K562 (cell line): ENCODE results near the gene FOLR2. TPM values are rescaled to one million over a fixed set of nuclear protein-coding genes. Genes with fewer than 3 reads are reported as not detected.

Experiments used
- ATAC-seq: fragments of 200-7000 bp; cut with Tn5 transposase; 3 replicates; pipeline ENCODE4 v1.9.1; 2020; ENCODE audit warnings: moderate library complexity
- BruUV-seq: library from RNA; stranded (reverse); fragments of 400-500 nt; replicated peaks from 2 replicates; lab custom pipeline; 2021; lab: Mats Ljungman, UMichigan
- CTCF ChIA-PET: fragments of 300-600 bp; formaldehyde crosslinking; extraction: SDS; loops from one replicate; lab custom pipeline; 2021; ENCODE audit warnings: low intra/inter-chr PET ratio; lab: Yijun Ruan, JAX
- POLR2A ChIA-PET: fragments of 300-600, 350-650 bp; sonication (Branson Sonifier 250); formaldehyde crosslinking; extraction: SDS; loops from one replicate; lab custom pipeline; 2021; ENCODE audit warnings: antibody characterized with exemption, inconsistent platforms; lab: Yijun Ruan, JAX
- DNase-seq, 4 experiments: peaks; one replicate each; pipeline versions ENCODE4 v3.0.0 to v3.0.0-alpha.2; 2011 to 2018; ENCODE audit warnings: low spot score in 3 of 4, mixed read lengths in 3 of 4; ENCODE audit errors: extremely low read depth in 1 of 4
- FAIRE-seq: peaks from 2 replicates; lab custom pipeline; 2011; peaks lifted over from hg19 to GRCh38; lab: Jason Lieb, UNC
- H2AFZ ChIP-seq: 2 replicates; pipeline ENCODE4 v1.6.0; 2011; ENCODE audit warnings: low read depth, low read length, control low read depth, inconsistent platforms
- H3K27ac ChIP-seq: fragments of 200-600 bp; 3 replicates; pipeline ENCODE4 v1.8.0; 2011; ENCODE audit warnings: low read depth, mild to moderate bottlenecking, control low read depth, inconsistent platforms, low read length, moderate library complexity, mixed read lengths; ENCODE audit errors: extremely low read depth
- H3K27me3 ChIP-seq, 2 experiments: fragments of 300-600 bp in 1 of 2; 2 replicates in 1 of 2; 3 replicates in 1 of 2; pipeline versions ENCODE4 v1.6.0 to v1.8.0; 2011; ENCODE audit warnings: inconsistent platforms in 2 of 2, low read length in 2 of 2, mild to moderate bottlenecking in 1 of 2, mixed read lengths in 1 of 2, moderate library complexity in 1 of 2; ENCODE audit not compliant: control insufficient read depth in 2 of 2, insufficient read depth in 2 of 2
- H3K36me3 ChIP-seq: fragments of 300-600 bp; 3 replicates; pipeline ENCODE4 v1.8.0; 2011; ENCODE audit warnings: mild to moderate bottlenecking, low read length, inconsistent platforms; ENCODE audit not compliant: control insufficient read depth, insufficient read depth
- H3K4me1 ChIP-seq, 2 experiments: fragments of 200-600 bp in 1 of 2; replicated peaks in 1 of 2; 2 replicates in 1 of 2; 3 replicates in 1 of 2; pipeline versions ENCODE4 v1.5.1 to v1.8.0; 2011; ENCODE audit warnings: inconsistent platforms in 2 of 2, low read length in 2 of 2, mild to moderate bottlenecking in 1 of 2, mixed read lengths in 1 of 2, moderate library complexity in 1 of 2; ENCODE audit not compliant: control insufficient read depth in 2 of 2, insufficient read depth in 2 of 2
- H3K4me2 ChIP-seq: 2 replicates; pipeline ENCODE4 v1.6.1; 2011; ENCODE audit warnings: low read length, control low read depth, inconsistent platforms, mixed read lengths; ENCODE audit not compliant: insufficient read depth
- H3K4me3 ChIP-seq: fragments of 200-600 bp; sonication (generic), shearing (Covaris generic); 2 replicates; pipeline ENCODE4 v1.5.1; 2016; ENCODE audit warnings: control low read depth, inconsistent platforms
- H3K79me2 ChIP-seq: fragments of 200-600 bp; 3 replicates; pipeline ENCODE4 v1.8.0; 2011; ENCODE audit warnings: low read length, inconsistent platforms; ENCODE audit not compliant: control insufficient read depth, insufficient read depth
- H3K9ac ChIP-seq, 2 experiments: 2 replicates each; pipeline versions ENCODE4 v1.6.0 to v1.6.1; 2011; ENCODE audit warnings: low read depth in 2 of 2, low read length in 2 of 2, control low read depth in 1 of 2, inconsistent platforms in 1 of 2, mild to moderate bottlenecking in 1 of 2, mixed read lengths in 1 of 2; ENCODE audit not compliant: insufficient read depth in 1 of 2
- H3K9me1 ChIP-seq: one replicate; pipeline ENCODE4 v1.6.0; 2011; ENCODE audit warnings: inconsistent platforms, mild to moderate bottlenecking, low read length, moderate library complexity; ENCODE audit not compliant: control insufficient read depth, insufficient read depth
- H3K9me3 ChIP-seq: replicated peaks from 2 replicates; pipeline ENCODE4 v1.5.1; 2011; ENCODE audit warnings: low read depth, low read length, inconsistent platforms; ENCODE audit not compliant: control insufficient read depth, insufficient read depth
- H4K20me1 ChIP-seq: replicated peaks from 2 replicates; pipeline ENCODE4 v1.6.1; 2011; ENCODE audit warnings: low read length, inconsistent platforms, mixed read lengths; ENCODE audit not compliant: control insufficient read depth, insufficient read depth
- ARNT ChIP-seq, 2 experiments: fragments of 450-650 bp; IDR thresholded peaks; 2 replicates each; pipeline ENCODE4 v1.6.1; 2016; ENCODE audit warnings: mild to moderate bottlenecking in 1 of 2
- BCL6 ChIP-seq: fragments of 250-450 bp; sonication (Bioruptor Pico); IDR thresholded peaks from 2 replicates; pipeline ENCODE4 v1.4.0; 2020
- CCNT2 ChIP-seq: IDR thresholded peaks from 2 replicates; pipeline ENCODE4 v1.6.1; 2011; ENCODE audit warnings: borderline replicate concordance, low read depth, mild to moderate bottlenecking, moderate library complexity, mixed read lengths, low read length; ENCODE audit not compliant: insufficient read length; ENCODE audit errors: extremely low read depth
- CEBPZ ChIP-seq: fragments of 150-350 bp; IDR thresholded peaks from 2 replicates; pipeline ENCODE4 v1.6.1; 2014; ENCODE audit warnings: low read depth, mild to moderate bottlenecking, low read length, borderline replicate concordance
- ETS2 ChIP-seq: IDR thresholded peaks from 2 replicates; pipeline ENCODE4 v1.6.1; 2016; ENCODE audit warnings: borderline replicate concordance, missing genetic modification characterization, mild to moderate bottlenecking, moderate library complexity, missing compliant biosample characterization; ENCODE audit not compliant: poor library complexity, severe bottlenecking
- GABPA ChIP-seq: fragments of 200-800 bp; sonication (Bioruptor generic); conservative IDR thresholded peaks from 2 replicates; pipeline ENCODE4 v1.6.1; 2016; ENCODE audit warnings: low read depth, missing genetic modification characterization, missing compliant biosample characterization
- MECOM ChIP-seq: fragments of 250-450 bp; sonication (Bioruptor Pico); IDR thresholded peaks from 2 replicates; pipeline ENCODE4 v1.8.0; 2022; ENCODE audit warnings: inconsistent platforms
- MEIS2 ChIP-seq: fragments of 450-650 bp; IDR thresholded peaks from 2 replicates; pipeline ENCODE4 v1.6.1; 2014; ENCODE audit warnings: mild to moderate bottlenecking; ENCODE audit not compliant: partially characterized antibody
- RBM39 ChIP-seq: fragments of 200-400 bp; formaldehyde crosslinking; optimal IDR thresholded peaks from 2 replicates; pipeline ENCODE3; 2018; ENCODE audit warnings: low read depth, low read length
- ZNF274 ChIP-seq: IDR thresholded peaks from 2 replicates; pipeline ENCODE4 v1.6.1; 2011; ENCODE audit warnings: low read depth, mild to moderate bottlenecking, low read length, moderate library complexity, borderline replicate concordance
- WGBS: fragments of 100-300 bp; shearing (Covaris generic); methylation state at CpG from one replicate; pipeline ENCODE4 v1.1.6; 2016; ENCODE audit warnings: low coverage, mixed read lengths; ENCODE audit not compliant: insufficient coverage; ENCODE audit errors: missing lambda C conversion rate; 5-methylcytosine and 5-hydroxymethylcytosine counted together
- in situ Hi-C: fragments of 300-500 bp; cut with MboI; formaldehyde crosslinking; loops from 4 replicates; pipeline ENCODE4 v1.15.0; 2018; ENCODE audit warnings: inconsistent platforms, mixed read lengths
- intact Hi-C: fragments of 100-400 bp; cut with micrococcal nuclease; formaldehyde crosslinking; loops from 2 replicates; pipeline ENCODE4 v1.14.2; 2022
- polyA plus RNA-seq, 8 experiments: library from polyadenylated mRNA; depleted of rRNA in 4 of 8; stranded (reverse) in 5 of 8; unstranded in 3 of 8; fragments of >200 nt; fragmentation: Nextera tagmentation in 2 of 8; fragmentation: Illumina TruSeq in 1 of 8; extraction: Ambion mirVana in 2 of 8; extraction: Trizol in 1 of 8; gene quantifications; 2 replicates each; pipeline versions ENCODE4 v1.2.1 to v1.2.3, GENCODE V29; 2011 to 2014; ENCODE audit warnings: inconsistent platforms in 1 of 8, missing spikeins in 1 of 8
- total RNA-seq, 7 experiments: library from RNA; depleted of rRNA in 6 of 7; stranded (reverse); fragments of >200 nt in 6 of 7; fragmentation: Illumina TruSeq in 2 of 7; extraction: Trizol in 2 of 7; gene quantifications; 2 replicates each; pipeline versions ENCODE4 v1.2.1 to v1.2.3, GENCODE V29; 2011 to 2021; ENCODE audit warnings: low replicate concordance in 1 of 7

FOLR2 gene
- total and polyA plus RNA-seq, 9 of the 15 experiments (the other 6 are each of a cell fraction or from before 2014, with no cell fraction given) = 0.27 TPM; not detected in 8

DNA sequence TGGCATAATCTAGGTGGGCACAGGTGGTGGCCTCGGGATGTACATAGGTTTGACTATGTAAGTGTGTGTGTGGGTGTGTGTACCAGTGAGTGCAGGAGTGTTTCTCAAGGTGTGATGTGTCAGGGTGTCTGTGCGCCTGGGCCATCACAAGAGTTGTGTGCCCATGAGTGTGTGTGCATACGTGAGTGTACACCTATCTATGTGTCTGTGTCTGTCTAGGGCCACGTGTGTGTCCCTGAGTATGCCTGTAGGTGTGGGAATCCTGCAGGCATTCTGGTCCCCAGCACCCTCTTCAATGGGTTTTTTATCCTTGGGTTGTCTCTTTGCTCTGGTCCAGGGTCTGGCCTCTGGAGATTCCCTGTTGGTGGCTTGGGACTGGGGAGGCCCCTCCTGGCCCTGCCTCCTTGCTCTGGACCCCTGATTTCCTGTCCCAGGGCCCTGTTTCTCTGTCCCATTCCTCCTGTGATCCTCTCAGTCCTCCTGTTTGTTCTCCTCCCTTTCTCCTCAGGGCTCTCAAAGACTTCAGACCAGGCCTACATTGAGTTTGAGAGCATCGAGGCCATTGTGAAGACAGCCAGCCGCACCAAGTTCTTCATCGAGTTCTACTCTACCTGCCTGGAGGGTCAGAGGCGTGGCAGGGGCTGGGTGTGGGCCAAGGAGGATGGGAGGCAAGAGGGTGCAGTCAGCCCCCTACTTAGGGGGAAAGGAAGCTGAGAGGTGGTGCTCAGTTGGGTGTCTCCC, 17.3 kb downstream of the FOLR2 start:
- intact Hi-C loops = no loop called here
- Histone ChIP-seq H3K9ac (no peak overlapping the region), H3K4me3 (no peak overlapping the region), H3K9me1 (no peaks in the 10 kb centered on the region), H4K20me1 (no peaks in the 10 kb centered on the region), H3K4me1 (peaks cover 0 to 25% of the 10 kb centered on the region in 2 experiments; a peak in 2 of 5 replicates), H3K36me3 (peaks cover 97% of the 10 kb centered on the region), H2AFZ (no peak overlapping the region), H3K27ac (no peak overlapping the region), H3K9me3 (no peaks in the 10 kb centered on the region), H3K27me3 (no peaks in the 10 kb centered on the region), H3K4me2 (no peak overlapping the region), H3K79me2 (no peaks in the 10 kb centered on the region)
- FAIRE-seq = no peak
- no peak for DNase-seq
- no peak for ATAC-seq
- no peak for TF ChIP-seq GABPA (tag)
- TF ChIP-seq RBM39 = no peak
- TF ChIP-seq ETS2 = no peak
- no peak for TF ChIP-seq CCNT2
- no peak for TF ChIP-seq MEIS2
- TF ChIP-seq MECOM (CRISPR knock-in tag) = no peak
- TF ChIP-seq BCL6 = no peak
- TF ChIP-seq ARNT (IDR thresholded peaks at IDR 0.05) = no peak
- TF ChIP-seq CEBPZ = no peak
- TF ChIP-seq ZNF274 = no peak
- 77% methylated on average over 7 of the region's 8 CpGs for WGBS
- CTCF ChIA-PET = no interaction called here
- POLR2A ChIA-PET = interaction anchor here (2.8 kb wide), 1 partner anchor 12 kb away, joined by 9 read pairs; no protein-coding TSS in a partner anchor
- no TSS peak for BruUV-seq
- in situ Hi-C loops = no loop called here
